Adrenal gland (tissue), 12 donors: ENCODE results near the gene MLYCD. TPM values are rescaled to one million over a fixed set of nuclear protein-coding genes. Genes with fewer than 3 reads are reported as not detected.
"Not testable (repeated sequence)": the region's sequence is repeated elsewhere in the genome, so short reads cannot be mapped to it uniquely, and the experiment has no call there.

Experiments used
- DNase-seq, 7 donors: peaks; one replicate each; pipeline ENCODE4 v3.0.0-alpha.2; 2019 to 2020
- H3K27ac ChIP-seq, 5 donors: fragments of 200-600 bp; sonication (generic) in 4 of 5; 1 replicate in 3 of 5; 2 replicates in 2 of 5; pipeline versions ENCODE4 v1.5.1 to v1.8.0; 2016 to 2020; ENCODE audit warnings: mild to moderate bottlenecking in 1 of 5
- H3K27me3 ChIP-seq: fragments of 200-600 bp; 2 replicates; pipeline ENCODE4 v1.8.0; 2021
- H3K36me3 ChIP-seq, 2 donors: fragments of 200-600 bp; replicated peaks in 1 of 2; 1 replicate in 1 of 2; 2 replicates in 1 of 2; pipeline versions ENCODE4 v1.5.1 to v1.8.0; 2018 to 2022
- H3K4me1 ChIP-seq, 2 donors: fragments of 200-600 bp; replicated peaks in 1 of 2; 1 replicate in 1 of 2; 2 replicates in 1 of 2; pipeline versions ENCODE4 v1.5.1 to v1.8.0; 2018 to 2021
- H3K4me3 ChIP-seq, 4 donors: fragments of 200-600 bp; sonication (generic) in 3 of 4; one replicate each; pipeline ENCODE4 v1.5.1; 2016 to 2018
- H3K9me3 ChIP-seq, 3 donors: fragments of 200-600 bp; sonication (generic) in 1 of 3; replicated peaks in 1 of 3; 1 replicate in 2 of 3; 2 replicates in 1 of 3; pipeline versions ENCODE4 v1.5.1 to v1.8.0; 2016 to 2021
- CTCF ChIP-seq, 6 experiments: fragments of 450-650 bp in 4 of 6; fragments of 200-600 bp in 2 of 6; sonication (generic) in 1 of 6; IDR thresholded peaks; 1 replicate in 5 of 6; 2 replicates in 1 of 6; pipeline versions ENCODE4 v1.5.1 to v1.8.0; 2016 to 2021; ENCODE audit warnings: antibody characterized with exemption in 6 of 6, mild to moderate bottlenecking in 2 of 6, moderate library complexity in 1 of 6
- POLR2A ChIP-seq, 2 donors: fragments of 450-650 bp; IDR thresholded peaks; one replicate each; pipeline ENCODE4 v1.6.1; 2017; ENCODE audit warnings: antibody characterized with exemption in 2 of 2, mild to moderate bottlenecking in 2 of 2, moderate library complexity in 1 of 2
- WGBS, 4 donors: extraction: QIAGEN DNeasy Blood & Tissue Kit in 2 of 4; methylation state at CpG; one replicate each; pipeline versions ENCODE4 v1.1.5 to v1.1.7; 2013 to 2017; 5-methylcytosine and 5-hydroxymethylcytosine counted together
- intact Hi-C, 2 donors: fragments of 100-400 bp; cut with DNase I; formaldehyde crosslinking; loops; one replicate each; pipeline versions ENCODE4 v1.14.1 to v1.15.0; 2022 to 2023
- polyA plus RNA-seq, 3 donors: library from polyadenylated mRNA; stranded (reverse); fragments of 200-250 nt in 2 of 3; fragments of 350-450 nt in 1 of 3; fragmentation: Illumina TruSeq in 1 of 3; extraction: RNeasy Lipid Tissue Mini Kit (QIAGEN cat#74804) in 1 of 3; gene quantifications; one replicate each; pipeline ENCODE4 v1.2.3, GENCODE V29; 2013 to 2014
- total RNA-seq, 9 donors: library from RNA; depleted of rRNA in 4 of 9; stranded (reverse); fragments of >200 nt in 4 of 9; fragments of 120-200 nt in 1 of 9; fragmentation: NEBNext Ultra II Directional in 1 of 9; extraction: Animal tissue kit (Norgen Biotek cat#: 25700) in 1 of 9; gene quantifications; one replicate each; pipeline versions ENCODE4 v1.1.0 to v1.2.4, GENCODE V29; 2013 to 2023
- donor health status: healthy with polysubstance abuse.
- donor health status: Bipolar disorder and iron deficiency.
- donor health status: DM: yes; HTN: yes; CAD: no.
- donor health status: DM: no; HTN: no; CAD: no.
- donor health status: DM: no; HTN: no; CAD: no.
- donor health status: DM: yes; HTN: yes; CAD: no.

Gene MLYCD
- total and polyA plus RNA-seq, 12 donors, result 3.9 to 16.6 (median 10.2) TPM

GRCh38 chr16:83946781-83947566, 48.1 kb downstream of the MLYCD start:
- no peaks in the 10 kb centered on the region for H3K27me3 ChIP-seq
- TF ChIP-seq CTCF (IDR thresholded peaks at IDR 0.05), result no peak
- no peak for TF ChIP-seq POLR2A (IDR thresholded peaks at IDR 0.05)
- intact Hi-C loops, result no loop called here
- WGBS, 4 donors, result 80 to 94% (median 87%) methylated on average over 11 to 21 of the region's 21 CpGs
- H3K4me1 ChIP-seq, result peaks cover 0 to 10% of the 10 kb centered on the region in 2 donors
- no peaks in the 10 kb centered on the region for H3K36me3 ChIP-seq
- no peak for DNase-seq
- H3K27ac ChIP-seq, result no peak overlapping the region
- no peaks in the 10 kb centered on the region for H3K9me3 ChIP-seq
- H3K4me3 ChIP-seq, result no peak overlapping the region

- peaks cover 4 to 13% of the 10 kb centered on the region in 2 donors for H3K4me1 ChIP-seq
- H3K27ac ChIP-seq, result no peak overlapping the region
- TF ChIP-seq CTCF (IDR thresholded peaks at IDR 0.05), result no peak
- no peaks in the 10 kb centered on the region for H3K27me3 ChIP-seq
- no peak for DNase-seq
- no peaks in the 10 kb centered on the region for H3K36me3 ChIP-seq
- intact Hi-C loops, result no loop called here
- H3K4me3 ChIP-seq, result no peak overlapping the region
- WGBS, 4 donors, result 89 to 92% (median 90%) methylated on average over 8 to 14 of the region's 14 CpGs
- H3K9me3 ChIP-seq, result no peaks in the 10 kb centered on the region
Measured at GRCh38 chr16:83947642-83948234, 48.8 kb downstream of the MLYCD start.

- intact Hi-C loops, result no loop called here
- Histone ChIP-seq H3K4me3 (no peak overlapping the region), H3K36me3 (no peaks in the 10 kb centered on the region), H3K27me3 (no peaks in the 10 kb centered on the region), H3K27ac (no peak overlapping the region), H3K9me3 (no peaks in the 10 kb centered on the region), H3K4me1 (peaks cover 11 to 12% of the 10 kb centered on the region in 2 donors)
- no peak for DNase-seq
- TF ChIP-seq POLR2A (IDR thresholded peaks at IDR 0.05), result no peak
- no peak for TF ChIP-seq CTCF (IDR thresholded peaks at IDR 0.05)
- 75 to 87% (median 79%) methylated on average over 13 of the region's 13 CpGs for WGBS, 4 donors
Measured at GRCh38 chr16:83948914-83949723, 50.2 kb downstream of the MLYCD start.

- no peak for DNase-seq
- Histone ChIP-seq H3K27me3 (no peaks in the 10 kb centered on the region), H3K36me3 (no peaks in the 10 kb centered on the region), H3K4me1 (peaks cover 17 to 18% of the 10 kb centered on the region in 2 donors), H3K4me3 (no peak overlapping the region), H3K27ac (no peak overlapping the region), H3K9me3 (no peaks in the 10 kb centered on the region)
- 85 to 90% (median 88%) methylated on average over 3 to 5 of the region's 5 CpGs for WGBS, 4 donors
- TF ChIP-seq CTCF (IDR thresholded peaks at IDR 0.05) (no peak), POLR2A (IDR thresholded peaks at IDR 0.05) (no peak)
- intact Hi-C loops, result no loop called here
Measured at GRCh38 chr16:83949724-83950001, 50.7 kb downstream of the MLYCD start.

- WGBS, 4 donors, result 53 to 68% (median 64%) methylated on average over 5 to 10 of the region's 10 CpGs
Measured at GRCh38 chr16:83950862-83951399, 52.0 kb downstream of the MLYCD start.

More at GRCh38 chr16:83950862-83951399, 52.0 kb downstream of the MLYCD start:
- peaks cover 24 to 25% of the 10 kb centered on the region in 2 donors for H3K4me1 ChIP-seq
- H3K36me3 ChIP-seq, H3K27me3 ChIP-seq, DNase-seq, H3K4me3 ChIP-seq, intact Hi-C loops, H3K9me3 ChIP-seq: not testable (repeated sequence)
- peak overlapping the region in 1 of 5 donors; percentile 17 for H3K27ac ChIP-seq
